ENCODE measurements around the gene OR5AR1. TPM values are rescaled to one million over a fixed set of nuclear protein-coding genes. Genes with fewer than 3 reads are reported as not detected.
A peak's percentile ranks its signal among the peaks of the same experiment; 100 is the strongest.
"Not testable (repeated sequence)": the region's sequence is repeated elsewhere in the genome, so short reads cannot be mapped to it uniquely, and the experiment has no call there.

Gene OR5AR1
- not detected in 2 replicates for total RNA-seq (2014; rRNA removed; shearing (Covaris generic))

- DNase-seq (ENCODE audit: low read depth): no peak
These were observed at the start of gene OR5AR1 for GRCh38 chr11:56663386-56663785. Gene OR5AR1, plus strand, starts transcription at chr11:56663686. Its CDS starts 0 bp downstream, at chr11:56663686.

GRCh38 chr11:56624661-56625110, 38.8 kb upstream of the OR5AR1 start:
- DNase-seq (ENCODE audit: low read depth): peak; percentile 68

GRCh38 chr11:56625946-56626345, 37.5 kb upstream of the OR5AR1 start:
- peak; percentile 4 for DNase-seq (ENCODE audit: low read depth)

GRCh38 chr11:56632329-56632728, 31.2 kb upstream of the OR5AR1 start:
- DNase-seq (ENCODE audit: low read depth): no peak

GRCh38 chr11:56636861-56637260, 26.6 kb upstream of the OR5AR1 start:
- DNase-seq (ENCODE audit: low read depth): no peak

- no peak for DNase-seq (ENCODE audit: low read depth)
These were observed 26.0 kb upstream of the OR5AR1 start for GRCh38 chr11:56637500-56637899.

GRCh38 chr11:56642339-56642738, 21.1 kb upstream of the OR5AR1 start, which contains the start of gene OR5AP2:
Gene OR5AP2, minus strand, starts transcription at chr11:56642439. Its CDS starts 0 bp downstream, at chr11:56642439.
- no peak for DNase-seq (ENCODE audit: low read depth)

- DNase-seq (ENCODE audit: low read depth): no peak
These were observed 3.7 kb upstream of the OR5AR1 start for GRCh38 chr11:56659755-56660154.

- no peak for DNase-seq (ENCODE audit: low read depth)
These were observed 7.5 kb downstream of the OR5AR1 start for GRCh38 chr11:56670984-56671383.

GRCh38 chr11:56688554-56689100, 25.1 kb downstream of the OR5AR1 start:
- DNase-seq (ENCODE audit: low read depth): no peak

- not testable (repeated sequence) for DNase-seq (ENCODE audit: low read depth)
These were observed 27.7 kb downstream of the OR5AR1 start for GRCh38 chr11:56691179-56691578.

- DNase-seq (ENCODE audit: low read depth): no peak
These were observed 29.9 kb downstream of the OR5AR1 start for GRCh38 chr11:56693428-56693827.

- no peak for DNase-seq (ENCODE audit: low read depth)
These were observed 35.3 kb downstream of the OR5AR1 start, which contains the start of gene OR9G1 for GRCh38 chr11:56698795-56699194. Gene OR9G1, plus strand, starts transcription at chr11:56699095. Its CDS starts 1,293 bp downstream, at chr11:56700388.

GRCh38 chr11:56700242-56700913, 36.9 kb downstream of the OR5AR1 start:
- no peak for DNase-seq (ENCODE audit: low read depth)

- no peak for DNase-seq (ENCODE audit: low read depth)
These were observed 37.5 kb downstream of the OR5AR1 start for GRCh38 chr11:56700914-56701485.

GRCh38 chr11:56705784-56706396, 42.4 kb downstream of the OR5AR1 start:
- no peak for DNase-seq (ENCODE audit: low read depth)

GRCh38 chr11:56706486-56706885, 43.0 kb downstream of the OR5AR1 start:
- no peak for DNase-seq (ENCODE audit: low read depth)

- no peak for DNase-seq (ENCODE audit: low read depth)
These were observed 50.7 kb downstream of the OR5AR1 start for GRCh38 chr11:56714206-56714605.

All from RPMI7951 (cell line).